Erythroblast (primary cell): Measurements from ENCODE around the gene TCF7L2.

Source experiments
- GATA1 ChIP-seq: IDR thresholded peaks from 2 replicates; pipeline ENCODE4 v1.6.1; 2011; ENCODE audit warnings: low read depth, mild to moderate bottlenecking, control low read depth, low read length, moderate library complexity
- POLR2A ChIP-seq: IDR thresholded peaks from 2 replicates; pipeline ENCODE4 v1.6.1; 2011; ENCODE audit warnings: mild to moderate bottlenecking, low read length

- TF ChIP-seq POLR2A (no peak), GATA1 (no peak)
These were observed 218.5 kb downstream of the TCF7L2 start for GRCh38 chr10:113168584-113168983.
